Vagina (tissue), 2 donors: Measurements from ENCODE around the gene SLC8A1.

ENCODE experiments used
- POLR2A ChIP-seq, 2 donors: fragments of 450-650 bp; IDR thresholded peaks; one replicate each; pipeline ENCODE4 v1.6.1; 2017; ENCODE audit warnings: antibody characterized with exemption in 2 of 2, mild to moderate bottlenecking in 2 of 2, moderate library complexity in 2 of 2
- POLR2AphosphoS5 ChIP-seq, 2 donors: sonication (generic); formaldehyde crosslinking; IDR thresholded peaks; one replicate each; pipeline ENCODE4 v1.9.0; 2017; ENCODE audit warnings: antibody characterized with exemption in 2 of 2, mild to moderate bottlenecking in 2 of 2, low read depth in 1 of 2; ENCODE audit not compliant: insufficient read depth in 1 of 2
- TF ChIP-seq, protein P1 (sequence below), 3 experiments: fragments of 450-650 bp in 2 of 3; fragments of 200-600 bp in 1 of 3; sonication (generic) in 1 of 3; IDR thresholded peaks; one replicate each; pipeline ENCODE4 v1.5.1; 2017 to 2019; ENCODE audit warnings: antibody characterized with exemption in 3 of 3, mild to moderate bottlenecking in 2 of 3, moderate library complexity in 2 of 3

DNA sequence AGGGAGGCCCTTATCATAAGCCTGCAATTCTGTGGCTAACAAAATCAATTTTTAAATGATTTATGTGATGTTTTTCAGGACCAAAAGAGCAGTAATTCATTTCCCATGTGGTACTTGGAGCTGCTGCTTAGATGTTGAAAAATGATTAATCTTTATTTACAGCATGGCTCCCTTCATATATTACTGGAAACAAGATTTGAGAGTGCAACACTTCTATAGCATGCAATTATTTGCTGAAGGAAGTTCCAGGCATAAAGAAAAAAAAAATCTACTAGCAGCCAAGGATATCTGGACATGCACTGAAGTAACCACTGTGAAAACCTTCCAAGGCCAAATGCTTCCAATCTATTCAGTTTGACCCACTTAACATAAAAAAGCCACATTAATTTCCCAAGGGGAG, 186.3 kb downstream of the SLC8A1 start:
- TF ChIP-seq, protein P1, sequence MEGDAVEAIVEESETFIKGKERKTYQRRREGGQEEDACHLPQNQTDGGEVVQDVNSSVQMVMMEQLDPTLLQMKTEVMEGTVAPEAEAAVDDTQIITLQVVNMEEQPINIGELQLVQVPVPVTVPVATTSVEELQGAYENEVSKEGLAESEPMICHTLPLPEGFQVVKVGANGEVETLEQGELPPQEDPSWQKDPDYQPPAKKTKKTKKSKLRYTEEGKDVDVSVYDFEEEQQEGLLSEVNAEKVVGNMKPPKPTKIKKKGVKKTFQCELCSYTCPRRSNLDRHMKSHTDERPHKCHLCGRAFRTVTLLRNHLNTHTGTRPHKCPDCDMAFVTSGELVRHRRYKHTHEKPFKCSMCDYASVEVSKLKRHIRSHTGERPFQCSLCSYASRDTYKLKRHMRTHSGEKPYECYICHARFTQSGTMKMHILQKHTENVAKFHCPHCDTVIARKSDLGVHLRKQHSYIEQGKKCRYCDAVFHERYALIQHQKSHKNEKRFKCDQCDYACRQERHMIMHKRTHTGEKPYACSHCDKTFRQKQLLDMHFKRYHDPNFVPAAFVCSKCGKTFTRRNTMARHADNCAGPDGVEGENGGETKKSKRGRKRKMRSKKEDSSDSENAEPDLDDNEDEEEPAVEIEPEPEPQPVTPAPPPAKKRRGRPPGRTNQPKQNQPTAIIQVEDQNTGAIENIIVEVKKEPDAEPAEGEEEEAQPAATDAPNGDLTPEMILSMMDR (IDR thresholded peaks at IDR 0.05): no peak
- TF ChIP-seq POLR2A (IDR thresholded peaks at IDR 0.05): no peak
- TF ChIP-seq POLR2AphosphoS5 (IDR thresholded peaks at IDR 0.05; ENCODE audit: insufficient read depth in 1 of 2, low read depth in 1 of 2): no peak
